T follicular helper cell (primary cell): ENCODE results near the gene GSE1.

Source experiments
- DNase-seq: peaks from one replicate; pipeline ENCODE4 v3.0.0-alpha.2; 2020; ENCODE audit warnings: low read depth

Gene GSE1

DNA sequence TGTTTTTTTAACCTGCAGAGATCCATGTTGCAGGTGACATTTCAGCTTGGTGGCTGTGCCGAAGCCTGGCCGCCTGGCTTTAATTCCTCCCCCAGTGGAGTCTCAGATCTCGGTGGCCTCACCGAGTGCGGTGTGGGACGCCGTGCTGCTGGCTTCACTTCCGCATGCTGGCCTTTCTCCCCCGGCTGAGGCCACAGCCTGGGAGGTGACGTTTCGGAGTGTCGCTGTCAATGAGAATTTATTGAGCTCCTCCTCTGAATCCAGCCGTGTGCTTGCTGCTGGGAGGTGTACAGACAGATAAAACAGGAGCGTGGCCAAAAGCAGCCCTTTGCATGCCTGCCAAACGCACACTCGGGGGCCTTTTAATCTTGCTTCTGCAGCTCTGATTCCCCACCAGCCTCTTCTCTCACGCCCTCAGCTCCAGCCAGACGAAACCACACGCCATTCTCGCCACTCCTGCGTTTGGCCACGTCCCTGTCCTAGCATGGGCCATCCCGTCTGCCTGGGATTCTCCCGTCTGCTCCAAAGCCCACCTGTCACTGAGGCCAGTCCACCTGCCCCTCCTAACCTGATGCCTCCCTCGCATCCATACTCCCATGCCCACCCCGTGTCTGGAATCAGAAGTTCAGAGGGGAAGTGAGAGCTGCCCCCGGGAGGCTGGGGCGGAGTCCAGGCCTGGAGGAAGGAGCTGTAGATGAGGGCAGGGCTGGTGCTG is 3.6 kb downstream of the GSE1 start:
- DNase-seq = no peak

DNA sequence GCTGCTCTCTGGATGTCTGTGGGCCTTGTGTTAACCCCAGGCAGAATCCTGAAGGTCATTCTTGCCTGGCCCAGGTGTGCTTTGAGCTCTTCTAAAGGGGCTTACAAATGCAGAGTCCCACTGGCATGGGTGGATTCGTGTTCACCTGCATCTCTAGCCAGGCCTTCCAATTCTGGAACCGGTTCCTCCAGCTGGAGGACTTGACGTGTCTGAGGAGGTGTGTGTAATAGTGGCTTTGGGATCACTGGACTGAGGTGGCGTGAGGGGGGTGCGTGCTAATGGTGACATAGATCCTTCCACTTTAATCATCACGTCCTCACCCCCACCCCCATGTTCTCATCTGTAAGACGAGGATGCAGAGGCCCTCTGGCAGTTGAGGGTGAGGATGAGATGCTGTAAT is 4.8 kb downstream of the GSE1 start:
- no peak for DNase-seq

DNA sequence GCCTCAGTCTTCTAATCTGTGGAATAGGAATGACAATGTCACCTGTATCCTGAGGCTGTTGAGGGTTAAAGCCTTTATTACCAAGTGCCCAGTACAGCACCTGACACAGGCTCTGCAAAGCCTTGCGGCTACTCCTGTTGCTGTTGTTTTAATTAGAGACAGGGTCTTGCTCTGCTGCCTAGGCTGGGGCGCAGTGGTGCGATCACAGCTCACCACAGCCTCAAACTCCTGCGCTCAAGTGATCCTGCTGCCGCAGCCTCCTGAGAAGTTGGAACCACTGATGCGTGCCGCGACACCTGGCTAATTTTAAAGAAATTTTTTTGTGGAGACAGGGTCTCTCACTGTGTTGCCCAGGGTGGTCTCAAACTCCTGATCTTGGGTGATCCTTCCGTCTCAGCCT is 5.4 kb downstream of the GSE1 start:
- no peak for DNase-seq

DNA sequence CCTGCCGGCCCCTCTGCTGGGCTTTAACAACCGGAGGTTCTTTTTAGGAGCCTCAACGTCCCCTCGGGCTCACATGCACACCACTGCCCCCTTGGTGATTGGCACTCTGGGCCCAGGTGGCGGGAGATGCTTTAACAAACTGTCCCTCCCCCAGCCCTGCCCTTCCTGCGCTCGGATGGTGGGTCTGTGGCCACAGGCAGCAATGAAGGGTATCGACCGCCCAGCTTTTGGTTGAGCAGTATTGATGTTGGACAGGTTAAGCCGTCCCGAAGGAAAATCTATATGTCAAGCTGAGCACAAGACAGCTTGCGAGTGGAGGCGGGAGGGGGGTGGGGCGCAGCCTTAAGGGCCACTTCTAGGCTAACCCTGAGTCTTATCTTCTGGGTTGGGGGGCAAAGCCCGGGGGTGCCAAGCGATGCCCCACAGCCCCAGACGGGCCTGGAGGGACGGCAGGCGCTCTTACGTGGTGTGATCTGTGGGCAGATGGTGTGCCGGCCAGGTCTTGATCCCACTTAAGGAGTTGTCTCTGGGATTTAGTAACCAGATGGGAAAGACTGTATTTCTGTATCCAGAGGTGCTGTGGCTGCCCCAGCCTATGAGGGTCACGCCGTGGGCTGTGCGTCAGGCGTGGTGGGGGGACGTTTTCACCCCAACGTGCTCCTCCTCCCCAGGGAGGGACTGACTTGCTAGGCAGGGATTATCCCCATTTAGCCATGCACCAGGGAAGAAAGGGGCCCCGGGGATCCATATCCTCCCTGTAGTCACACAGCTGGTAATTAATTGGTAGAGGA is 6.2 kb downstream of the GSE1 start:
- DNase-seq = no peak

DNA sequence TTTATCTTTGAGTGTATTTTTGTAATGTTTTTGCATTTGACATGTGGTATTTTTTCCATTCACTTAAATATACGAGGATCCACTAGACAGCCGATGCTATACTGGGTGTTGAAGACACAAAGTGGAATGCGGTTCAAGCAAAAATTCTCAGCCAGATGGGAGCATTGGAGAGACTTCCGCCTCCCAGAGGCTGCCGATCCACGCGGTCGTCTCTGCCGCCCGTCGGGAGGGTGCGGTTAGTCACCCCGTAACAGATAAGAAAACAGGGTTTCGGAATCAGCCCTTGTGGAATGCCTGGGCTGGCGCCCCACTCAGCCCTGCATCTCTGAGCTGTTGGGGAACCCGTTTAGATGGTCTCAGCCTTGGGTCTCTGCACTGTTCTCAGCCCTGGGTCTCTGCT is 7.3 kb downstream of the GSE1 start:
- no peak for DNase-seq

DNA sequence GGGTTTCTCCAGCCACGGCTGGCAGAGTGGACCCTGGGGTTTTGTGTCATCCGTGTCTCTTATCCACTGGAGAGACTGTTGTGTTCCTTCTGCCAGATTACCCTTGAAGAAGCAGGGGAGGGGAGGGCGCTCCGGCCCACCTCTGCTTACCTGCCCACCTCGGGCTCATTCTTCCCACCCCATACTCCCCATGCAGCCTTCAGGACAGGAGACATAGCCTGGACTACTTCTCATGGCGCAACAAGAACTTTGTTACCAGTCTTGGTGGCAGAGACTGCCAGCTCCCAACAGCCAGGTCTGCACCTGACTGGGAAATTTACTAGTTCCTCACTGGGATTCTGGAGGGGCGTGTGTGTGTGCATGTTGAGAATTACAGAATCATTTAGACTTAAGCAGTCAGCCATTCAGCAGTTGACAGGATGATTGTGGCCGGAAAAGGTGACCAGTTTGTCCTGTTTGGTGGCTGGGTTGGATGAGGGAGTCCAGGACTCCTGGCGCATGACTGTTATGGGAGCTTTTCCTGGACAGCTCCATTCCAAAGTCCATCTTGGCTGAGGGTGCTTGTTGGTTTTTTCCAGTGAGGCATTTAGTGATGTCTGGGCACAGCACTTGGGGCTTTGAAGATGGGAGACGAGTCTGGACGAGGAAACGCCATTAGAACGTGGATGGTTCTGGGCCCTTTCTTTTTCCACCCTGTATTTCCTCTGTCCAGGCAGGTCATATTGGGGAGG is 8.7 kb downstream of the GSE1 start:
- no peak for DNase-seq

DNA sequence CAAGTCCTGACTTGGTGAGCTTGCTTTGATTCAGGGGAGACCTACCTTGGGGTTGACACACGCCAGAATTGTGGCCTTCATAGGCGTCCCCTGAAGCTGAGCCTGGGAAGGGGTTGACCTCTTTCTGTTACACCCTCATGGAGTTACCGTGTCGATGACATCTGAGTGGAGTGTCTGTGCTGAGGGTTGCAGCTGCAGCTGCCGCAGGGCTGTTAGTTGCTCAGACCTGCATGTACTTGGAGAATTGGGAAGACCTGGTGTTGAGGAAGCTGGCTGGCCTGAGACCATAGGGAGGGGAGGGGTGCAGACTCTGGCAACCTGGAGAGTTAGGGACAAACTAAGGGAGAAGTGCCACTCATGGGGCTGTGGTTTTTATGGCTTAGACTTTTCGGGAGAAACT is 9.6 kb downstream of the GSE1 start:
- no peak for DNase-seq

DNA sequence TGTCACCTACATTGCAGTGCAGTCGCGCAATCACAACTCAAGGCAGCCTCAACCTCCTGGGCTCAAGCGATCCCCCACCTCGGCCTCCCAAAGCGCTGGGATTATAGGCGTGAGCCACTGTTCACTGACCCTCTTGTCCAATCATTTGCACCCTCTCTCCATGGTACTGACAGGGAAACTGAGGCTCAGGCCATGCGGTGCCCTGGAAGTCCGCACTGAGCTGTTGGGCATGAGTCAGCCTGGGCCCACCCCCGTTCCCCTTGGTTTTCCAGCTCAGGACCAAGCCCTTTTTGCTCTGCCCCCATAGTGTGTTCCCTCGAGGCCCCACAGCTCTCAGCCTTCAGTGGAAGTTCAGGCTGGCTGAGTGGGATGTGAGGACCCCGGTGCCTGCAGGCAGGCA is 10.1 kb downstream of the GSE1 start:
- DNase-seq = no peak

DNA sequence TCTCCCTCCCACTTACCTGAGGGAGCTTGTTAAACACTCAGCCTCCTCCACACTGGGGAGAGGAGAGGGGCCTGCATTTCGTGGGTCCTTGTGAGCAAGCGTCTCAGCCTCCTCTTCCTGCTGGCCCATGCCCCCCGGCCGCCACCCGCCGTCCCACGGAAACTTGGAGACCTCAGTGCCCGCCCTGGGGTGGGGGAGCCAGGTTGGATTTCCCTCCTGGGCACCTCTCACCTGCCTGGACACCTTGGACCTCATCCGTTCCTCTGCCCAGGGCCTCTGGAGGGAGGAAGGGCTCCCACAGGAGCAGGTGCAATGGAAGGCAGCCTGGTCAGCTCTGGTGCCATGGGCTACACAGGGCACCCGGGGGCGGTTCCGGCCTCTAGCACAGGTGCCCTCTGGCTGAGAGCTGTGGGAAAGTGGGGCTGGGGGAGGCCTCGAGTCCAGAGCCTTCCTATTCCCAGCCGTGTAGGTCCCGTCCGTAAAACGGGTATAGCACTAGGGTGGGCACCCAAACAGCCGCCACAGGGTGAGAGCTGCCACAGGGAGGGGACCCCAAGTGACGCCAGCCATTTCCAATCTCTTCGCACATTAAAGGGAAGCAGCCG is 11.0 kb downstream of the GSE1 start:
- no peak for DNase-seq

DNA sequence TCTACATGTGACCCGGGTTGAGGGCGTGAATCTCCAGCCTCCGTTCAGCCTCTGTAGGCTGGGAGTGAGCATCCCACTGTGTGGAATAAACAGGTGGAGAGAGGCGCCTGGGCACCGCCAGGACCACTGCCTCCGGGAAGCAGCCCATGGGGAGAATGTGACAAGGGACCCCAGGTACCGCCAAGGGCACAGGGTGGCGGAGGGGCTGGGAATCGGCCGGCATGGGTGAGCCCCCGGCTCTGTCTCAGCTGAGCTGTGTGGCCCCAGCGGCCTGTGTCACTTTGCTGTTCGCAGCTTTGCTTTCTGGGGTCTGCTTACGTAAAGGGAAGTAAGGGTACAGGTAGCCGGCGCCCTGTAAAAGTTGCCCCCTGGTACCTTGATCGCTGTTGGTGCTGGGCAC is 11.5 kb downstream of the GSE1 start:
- no peak for DNase-seq

DNA sequence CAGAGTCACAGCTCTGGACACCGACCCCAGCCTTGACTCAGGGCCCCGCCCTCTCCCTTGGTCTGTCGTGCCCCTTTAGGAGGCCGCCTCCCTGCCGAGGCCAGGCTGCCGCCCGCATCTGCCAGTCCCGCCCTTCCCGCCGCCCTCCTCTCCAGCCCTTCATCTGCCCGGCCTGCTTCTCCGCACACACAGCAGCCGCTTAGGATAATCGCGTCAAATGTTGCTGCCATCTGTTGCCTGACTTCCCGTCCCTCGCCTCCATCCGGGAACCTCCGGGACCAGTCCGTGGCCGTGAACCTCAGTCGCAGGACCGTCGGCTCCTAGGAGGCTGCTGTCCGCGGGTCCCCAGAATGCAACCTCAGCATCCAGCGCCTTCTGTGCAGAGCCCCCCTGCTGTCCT is 11.9 kb downstream of the GSE1 start:
- no peak for DNase-seq

DNA sequence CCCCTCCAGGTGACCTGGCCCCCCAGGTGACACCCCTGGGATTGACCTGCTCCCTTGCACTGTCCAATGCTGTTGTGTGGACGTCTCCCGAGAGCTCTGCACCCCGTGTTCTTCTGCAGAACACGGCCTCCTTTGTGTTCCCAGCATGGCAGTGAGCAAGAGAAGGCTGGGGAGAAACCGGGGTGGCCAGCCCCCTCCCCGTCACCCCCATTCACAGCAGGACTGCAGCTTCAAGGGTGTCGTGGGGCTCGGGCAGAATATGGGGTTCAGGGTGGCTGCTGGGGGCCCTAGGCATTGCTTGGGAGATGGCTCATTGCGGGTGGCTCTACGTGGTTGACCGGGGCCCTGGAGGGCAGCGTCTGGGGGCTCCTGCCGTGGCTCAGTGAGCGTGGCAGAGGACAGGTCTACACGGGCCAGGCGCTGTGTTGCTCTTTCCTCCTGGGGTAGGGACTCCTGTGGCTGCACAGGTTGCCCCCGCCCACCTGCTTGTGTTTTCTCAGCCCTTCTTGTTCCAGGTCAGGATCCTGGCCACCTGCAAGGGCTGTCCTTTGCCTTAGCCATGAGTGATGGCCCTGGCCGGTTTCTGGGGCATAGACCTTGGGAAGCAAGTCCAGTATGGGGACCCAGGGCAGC is 12.5 kb downstream of the GSE1 start:
- DNase-seq = no peak

DNA sequence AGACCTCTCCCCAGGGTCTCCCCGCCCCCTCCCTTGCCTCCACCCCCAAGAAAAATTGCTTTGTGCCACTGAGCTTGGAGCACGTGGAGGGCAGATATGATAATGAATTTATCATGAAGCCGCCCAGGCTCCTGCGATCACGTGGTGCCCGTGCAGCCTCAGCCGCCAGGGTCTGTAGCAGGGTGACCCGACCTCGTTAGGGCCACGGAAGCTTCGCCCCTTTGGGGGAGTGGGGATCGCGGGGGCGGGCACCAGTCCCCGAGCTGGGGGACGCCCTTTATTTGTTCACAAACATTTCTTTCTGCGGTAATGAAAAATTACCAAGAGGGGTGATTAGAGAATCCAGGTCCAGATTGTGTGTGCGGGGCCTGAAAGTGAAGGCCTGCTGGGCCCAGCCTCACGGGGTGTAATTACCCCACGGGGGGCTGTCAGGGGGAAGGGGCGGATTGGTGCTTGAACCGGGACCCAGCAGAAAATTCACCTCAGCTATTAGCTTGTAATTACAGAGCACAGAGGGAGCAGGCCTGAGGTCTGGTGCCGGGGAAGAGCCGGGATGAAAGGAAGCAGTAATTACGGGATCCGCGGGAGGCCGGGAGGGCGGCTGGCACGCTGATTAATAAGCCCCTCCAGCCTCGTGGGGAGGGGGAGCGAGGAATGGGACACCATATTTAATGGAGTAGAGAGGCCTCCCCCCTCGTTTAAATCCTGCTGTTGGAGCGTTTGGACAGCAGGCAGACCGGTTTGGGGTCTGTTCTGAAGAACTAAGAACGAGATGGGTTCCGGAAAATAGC is 13.3 kb downstream of the GSE1 start:
- no peak for DNase-seq

DNA sequence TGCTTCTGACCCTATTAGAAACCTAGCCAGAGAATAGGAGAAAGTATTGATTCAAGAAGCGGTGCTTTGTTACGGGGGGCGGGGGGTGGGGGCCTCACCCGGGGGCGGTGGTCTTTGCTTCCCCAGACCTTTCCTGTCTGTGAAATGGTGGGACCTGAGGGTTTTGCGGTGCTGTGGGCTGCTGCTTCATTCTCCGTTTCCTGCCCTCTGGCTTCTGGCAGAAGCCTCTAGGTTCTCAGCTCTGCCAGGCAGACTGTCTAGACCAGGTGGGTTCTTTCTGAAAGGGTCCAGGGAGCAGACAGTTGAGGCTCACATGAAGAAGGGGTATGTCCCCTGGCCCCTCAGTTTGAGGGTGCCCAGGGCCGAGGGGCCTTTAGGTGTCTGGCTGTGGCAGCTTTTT is 14.0 kb downstream of the GSE1 start:
- no peak for DNase-seq

DNA sequence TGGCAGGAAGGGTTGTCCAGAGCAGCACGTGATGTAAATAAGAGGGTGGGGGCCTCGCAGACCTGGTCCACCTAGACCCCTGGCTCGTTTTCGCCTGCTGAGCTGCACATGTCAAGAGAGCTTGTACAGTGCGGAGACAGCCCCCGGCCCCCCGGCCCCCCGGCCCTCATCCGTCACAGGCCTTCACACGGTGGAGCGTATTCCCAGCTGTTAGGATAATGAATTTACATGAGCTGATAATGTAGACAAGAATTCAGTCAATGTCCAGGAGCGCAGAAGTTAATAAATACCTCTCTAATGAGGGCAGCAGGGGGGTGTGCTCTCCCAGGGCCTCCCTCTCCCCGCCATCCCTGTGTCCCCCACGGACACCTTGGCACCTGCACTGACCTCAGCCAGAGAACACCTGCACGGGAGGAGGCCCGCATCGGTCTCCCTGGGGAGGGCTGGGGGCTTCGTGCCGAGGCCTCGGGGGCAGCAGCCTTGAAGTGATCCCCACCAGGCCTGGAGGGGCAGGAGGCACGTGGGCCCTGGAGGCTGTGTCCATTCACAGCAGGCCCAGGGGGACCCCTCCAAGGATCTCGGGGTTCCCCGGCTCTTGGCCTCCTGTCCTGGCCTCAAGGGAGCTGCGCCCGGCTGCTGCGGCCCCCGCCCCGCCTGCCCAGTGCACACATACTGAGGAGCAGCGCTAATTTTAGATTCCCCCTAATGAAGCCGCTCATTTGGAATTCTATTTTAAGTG is 14.6 kb downstream of the GSE1 start:
- DNase-seq = no peak

DNA sequence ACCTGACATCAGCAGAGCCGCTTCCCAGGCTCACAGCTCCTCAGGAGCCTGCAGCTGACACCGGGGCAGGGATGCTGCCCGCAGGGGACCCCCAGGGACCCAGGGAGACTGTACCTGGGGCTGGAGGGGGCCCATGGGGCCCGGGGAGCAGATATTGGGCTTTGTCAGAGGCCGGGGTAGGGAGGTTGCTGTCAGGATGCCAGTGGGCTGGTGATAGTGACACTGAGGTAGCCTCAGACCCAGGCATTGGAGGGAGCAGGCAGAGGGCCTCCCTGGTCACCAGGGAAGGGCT is 15.1 kb downstream of the GSE1 start:
- DNase-seq = no peak

DNA sequence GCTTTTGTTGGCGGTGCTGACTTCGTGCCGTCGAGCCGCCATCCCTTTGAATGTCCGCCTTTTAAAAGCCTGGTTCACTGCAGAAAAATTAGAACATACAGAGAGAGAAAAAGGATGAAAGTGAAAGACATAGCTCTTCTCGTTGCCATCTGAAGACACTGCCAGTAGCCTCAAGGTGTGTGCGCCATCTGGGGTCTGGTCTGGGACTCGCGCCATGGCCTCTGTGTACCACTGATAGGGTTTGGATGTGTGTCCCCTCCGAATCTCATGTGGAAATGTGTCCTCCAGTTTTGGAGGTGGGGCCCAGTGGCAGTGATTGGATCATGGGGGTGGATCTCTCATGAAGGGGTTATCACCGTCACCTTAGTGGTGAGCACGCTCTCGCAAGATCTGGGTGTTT is 15.5 kb downstream of the GSE1 start:
- DNase-seq = no peak

DNA sequence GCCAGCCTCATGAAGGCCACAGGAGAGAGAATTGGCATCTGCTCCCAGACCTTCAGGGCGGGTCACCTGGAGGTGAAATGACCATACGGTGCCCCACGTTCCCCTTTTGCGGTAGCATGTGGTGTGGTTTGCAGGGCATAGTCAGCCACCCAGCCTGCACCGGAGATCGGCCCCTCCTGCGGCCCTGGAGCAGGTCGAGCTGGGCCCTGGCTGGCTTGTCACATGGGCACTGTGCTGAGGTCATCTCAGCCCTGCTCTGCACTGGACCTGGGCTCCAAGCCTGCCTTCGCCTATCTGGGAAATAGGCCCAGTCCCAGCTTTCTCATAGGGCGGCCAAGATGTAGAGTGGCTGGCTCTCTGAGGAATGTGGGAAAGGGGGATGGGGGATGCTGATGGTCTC is 16.2 kb downstream of the GSE1 start:
- DNase-seq = no peak

DNA sequence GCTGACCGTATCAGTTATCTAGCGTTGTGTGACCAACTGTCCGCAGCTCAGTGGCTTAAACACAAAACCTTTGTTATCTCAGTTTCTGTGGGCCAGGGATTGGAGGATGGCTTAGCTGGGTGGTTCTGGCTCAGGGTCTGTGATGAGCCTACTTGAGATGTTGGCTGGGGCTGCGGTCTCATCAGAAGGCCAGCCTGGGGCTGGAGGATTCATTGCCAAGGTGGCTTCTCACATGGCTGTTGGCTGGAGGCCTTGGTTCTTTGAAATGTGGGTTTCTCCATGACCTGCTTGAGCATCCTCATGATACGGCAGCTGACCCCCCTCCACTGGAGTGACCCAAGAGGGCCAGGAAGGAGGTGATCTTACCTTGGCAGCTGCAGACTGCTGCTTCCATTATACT is 16.7 kb downstream of the GSE1 start:
- no peak for DNase-seq

DNA sequence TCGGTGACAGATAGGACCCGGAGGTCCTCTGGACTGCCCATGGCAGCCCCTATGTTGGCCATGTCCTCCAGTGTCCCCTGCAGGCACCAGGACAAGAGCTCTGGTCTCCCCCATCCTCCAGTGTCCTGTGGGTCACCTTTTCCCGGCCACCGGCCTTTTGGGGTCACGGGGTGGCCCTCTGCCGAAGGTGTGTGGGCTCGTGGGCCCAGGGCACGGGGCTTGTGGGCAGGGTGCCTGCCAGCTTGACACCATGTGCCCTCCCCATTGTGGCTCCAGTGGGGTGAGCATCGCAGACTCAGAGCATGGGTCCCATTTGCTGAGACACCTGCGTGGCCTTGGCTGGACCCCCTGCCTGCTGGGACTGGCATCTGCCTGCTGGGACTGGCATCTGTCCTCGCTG is 18.1 kb downstream of the GSE1 start:
- DNase-seq = no peak
